Mucosa of rectum (tissue), 2 donors: ENCODE results near the gene KIF3B.
"Not testable (repeated sequence)": the region's sequence is repeated elsewhere in the genome, so short reads cannot be mapped to it uniquely, and the experiment has no call there.

Experiments
- H3K27ac ChIP-seq, 2 donors: one replicate each; pipeline ENCODE4 v1.7.0; 2013; ENCODE audit warnings: inconsistent platforms in 2 of 2, low read depth in 2 of 2, low read length in 2 of 2
- H3K27me3 ChIP-seq, 2 donors: one replicate each; pipeline ENCODE4 v1.7.0; 2013; ENCODE audit warnings: low read length in 2 of 2; ENCODE audit not compliant: control insufficient read depth in 2 of 2, insufficient read depth in 2 of 2
- H3K36me3 ChIP-seq, 2 donors: one replicate each; pipeline ENCODE4 v1.7.0; 2013; ENCODE audit warnings: low read length in 2 of 2; ENCODE audit not compliant: control insufficient read depth in 2 of 2, insufficient read depth in 2 of 2
- H3K4me1 ChIP-seq, 2 donors: one replicate each; pipeline ENCODE4 v1.7.0; 2013; ENCODE audit warnings: low read length in 2 of 2, mild to moderate bottlenecking in 1 of 2; ENCODE audit not compliant: control insufficient read depth in 2 of 2, insufficient read depth in 2 of 2
- H3K4me3 ChIP-seq, 2 donors: one replicate each; pipeline ENCODE4 v1.7.0; 2013; ENCODE audit warnings: low read length in 2 of 2
- H3K9ac ChIP-seq, 2 donors: one replicate each; pipeline ENCODE4 v1.7.0; 2013; ENCODE audit warnings: low read length in 2 of 2, low read depth in 1 of 2, mild to moderate bottlenecking in 1 of 2
- H3K9me3 ChIP-seq, 2 donors: one replicate each; pipeline ENCODE4 v1.7.0; 2013; ENCODE audit warnings: low read length in 2 of 2; ENCODE audit not compliant: control insufficient read depth in 2 of 2
- donor health status: healthy.
- donor health status: Normal muscosa, but diverticular disease.

Gene KIF3B

GRCh38 chr20:32323761-32324160, 46.3 kb downstream of the KIF3B start:
- not testable (repeated sequence) for H3K36me3 ChIP-seq, H3K4me1 ChIP-seq, H3K27me3 ChIP-seq, H3K27ac ChIP-seq, H3K9ac ChIP-seq, H3K9me3 ChIP-seq, H3K4me3 ChIP-seq

- H3K9me3 ChIP-seq = no peaks in the 10 kb centered on the region
- H3K27me3 ChIP-seq = no peaks in the 10 kb centered on the region
- peak overlapping the region; percentile 26 to 69 for H3K27ac ChIP-seq
- peak overlapping the region in 1 of 2 donors; percentile 6 for H3K4me3 ChIP-seq
- H3K9ac ChIP-seq = no peak overlapping the region
- H3K36me3 ChIP-seq = peaks cover 16% of the 10 kb centered on the region in 2 donors
- H3K4me1 ChIP-seq = peaks cover 0 to 8% of the 10 kb centered on the region in 2 donors
These were observed 48.5 kb downstream of the KIF3B start for GRCh38 chr20:32325706-32326503.

GRCh38 chr20:32326504-32326845, 49.0 kb downstream of the KIF3B start:
- Histone ChIP-seq H3K27ac (peak overlapping the region; percentile 26 to 69), H3K9me3 (no peaks in the 10 kb centered on the region), H3K36me3 (peaks cover 20 to 22% of the 10 kb centered on the region in 2 donors), H3K4me3 (peak overlapping the region in 1 of 2 donors; percentile 6), H3K4me1 (peaks cover 0 to 8% of the 10 kb centered on the region in 2 donors), H3K27me3 (no peaks in the 10 kb centered on the region), H3K9ac (no peak overlapping the region)

GRCh38 chr20:32327087-32327681, 49.7 kb downstream of the KIF3B start:
- no peaks in the 10 kb centered on the region for H3K27me3 ChIP-seq

GRCh38 chr20:32329817-32330554, 52.5 kb downstream of the KIF3B start:
- H3K9ac ChIP-seq = no peak overlapping the region
- H3K4me1 ChIP-seq = peaks cover 0 to 19% of the 10 kb centered on the region in 2 donors
- no peak overlapping the region for H3K4me3 ChIP-seq
- no peak overlapping the region for H3K27ac ChIP-seq
- peaks cover 24 to 29% of the 10 kb centered on the region in 2 donors for H3K36me3 ChIP-seq
- H3K9me3 ChIP-seq = no peaks in the 10 kb centered on the region
- H3K27me3 ChIP-seq = no peaks in the 10 kb centered on the region

More at GRCh38 chr20:32327087-32327681, 49.7 kb downstream of the KIF3B start:
- no peak overlapping the region for H3K27ac ChIP-seq
- H3K4me3 ChIP-seq = no peak overlapping the region
- H3K9ac ChIP-seq = no peak overlapping the region
- no peaks in the 10 kb centered on the region for H3K9me3 ChIP-seq
- H3K4me1 ChIP-seq = peaks cover 0 to 8% of the 10 kb centered on the region in 2 donors
- H3K36me3 ChIP-seq = peaks cover 21 to 29% of the 10 kb centered on the region in 2 donors

- Histone ChIP-seq H3K9me3 (no peaks in the 10 kb centered on the region), H3K36me3 (peaks cover 24 to 29% of the 10 kb centered on the region in 2 donors), H3K4me1 (peaks cover 0 to 19% of the 10 kb centered on the region in 2 donors), H3K27ac (no peak overlapping the region), H3K4me3 (no peak overlapping the region), H3K27me3 (no peaks in the 10 kb centered on the region), H3K9ac (no peak overlapping the region)
These were observed 53.1 kb downstream of the KIF3B start for GRCh38 chr20:32330555-32330897.

- peaks cover 0 to 14% of the 10 kb centered on the region in 2 donors for H3K4me1 ChIP-seq
- no peak overlapping the region for H3K9ac ChIP-seq
- H3K27ac ChIP-seq = peak overlapping the region in 1 of 2 donors; percentile 3
- H3K27me3 ChIP-seq = no peaks in the 10 kb centered on the region
- no peaks in the 10 kb centered on the region for H3K9me3 ChIP-seq
- no peak overlapping the region for H3K4me3 ChIP-seq
- H3K36me3 ChIP-seq = peaks cover 17 to 20% of the 10 kb centered on the region in 2 donors
These were observed 55.2 kb downstream of the KIF3B start for GRCh38 chr20:32332614-32333013.

- H3K27me3 ChIP-seq = no peaks in the 10 kb centered on the region
- H3K4me1 ChIP-seq = peaks cover 0 to 14% of the 10 kb centered on the region in 2 donors
- no peak overlapping the region for H3K4me3 ChIP-seq
- H3K9ac ChIP-seq = peak overlapping the region in 1 of 2 donors; percentile 19
- H3K9me3 ChIP-seq = no peaks in the 10 kb centered on the region
- peak overlapping the region; percentile 40 to 79 for H3K27ac ChIP-seq
- peaks cover 17 to 20% of the 10 kb centered on the region in 2 donors for H3K36me3 ChIP-seq
These were observed 55.9 kb downstream of the KIF3B start for GRCh38 chr20:32333181-32333987.

GRCh38 chr20:32333988-32334885, 56.8 kb downstream of the KIF3B start:
- peak overlapping the region; percentile 49 to 63 for H3K9ac ChIP-seq
- peak overlapping the region; percentile 59 to 79 for H3K27ac ChIP-seq
- peaks cover 17 to 19% of the 10 kb centered on the region in 2 donors for H3K36me3 ChIP-seq

More at GRCh38 chr20:32333988-32334885, 56.8 kb downstream of the KIF3B start:
- H3K4me3 ChIP-seq = no peak overlapping the region
- no peaks in the 10 kb centered on the region for H3K9me3 ChIP-seq
- no peaks in the 10 kb centered on the region for H3K27me3 ChIP-seq
- H3K4me1 ChIP-seq = peaks cover 0 to 14% of the 10 kb centered on the region in 2 donors
